K562 (cell line): Measurements from ENCODE around the gene SLC37A4. TPM values are rescaled to one million over a fixed set of nuclear protein-coding genes. Genes with fewer than 3 reads are reported as not detected.

Experiments
- AFF4 ChIP-seq: sonication (generic); formaldehyde crosslinking; IDR thresholded peaks from 2 replicates; pipeline ENCODE4 v1.8.0; 2023; ENCODE audit warnings: mild to moderate bottlenecking, missing genetic modification reagents
- ATF4 ChIP-seq: fragments of 450-650 bp; formaldehyde crosslinking; IDR thresholded peaks from 2 replicates; pipeline ENCODE4 v1.4.0; 2022; ENCODE audit warnings: mild to moderate bottlenecking, moderate library complexity
- E2F8 ChIP-seq: fragments of 450-650 bp; IDR thresholded peaks from 2 replicates; pipeline ENCODE4 v1.7.1; 2018; ENCODE audit warnings: mild to moderate bottlenecking, low read depth; ENCODE audit not compliant: partially characterized antibody
- KAT2B ChIP-seq: IDR thresholded peaks from one replicate; pipeline ENCODE4 v1.6.1; 2012; ENCODE audit warnings: low read depth, mild to moderate bottlenecking, control low read depth, inconsistent platforms, low read length, moderate library complexity
- POLR2AphosphoS5 ChIP-seq: IDR thresholded peaks from 2 replicates; pipeline ENCODE4 v1.6.1; 2011; ENCODE audit warnings: mild to moderate bottlenecking, low read depth, low read length, moderate library complexity; ENCODE audit not compliant: control insufficient read depth, insufficient read depth
- PPARD ChIP-seq: fragments of 250-450 bp; sonication (Bioruptor Pico); IDR thresholded peaks from 2 replicates; pipeline ENCODE4 v1.8.0; 2022; ENCODE audit warnings: inconsistent platforms, mild to moderate bottlenecking, moderate library complexity
- SMARCA4 ChIP-seq: fragments of 450-650 bp; IDR thresholded peaks from 2 replicates; pipeline ENCODE4 v1.6.1; 2016
- ZC3H11A ChIP-seq: IDR thresholded peaks from 2 replicates; pipeline ENCODE4 v1.6.1; 2012; ENCODE audit warnings: low read depth, low read length, improper control_type of control experiment
- ZFP91 ChIP-seq: sonication (generic); formaldehyde crosslinking; IDR thresholded peaks from 2 replicates; pipeline ENCODE4 v1.8.0; 2022; ENCODE audit warnings: mild to moderate bottlenecking, missing genetic modification reagents
- ZNF12 ChIP-seq: sonication (generic); formaldehyde crosslinking; IDR thresholded peaks from 2 replicates; pipeline ENCODE4 v1.4.0; 2020; ENCODE audit warnings: mild to moderate bottlenecking, missing genetic modification reagents
- ZNF324 ChIP-seq: fragments of 250-450 bp; sonication (Bioruptor Pico); IDR thresholded peaks from 2 replicates; pipeline ENCODE4 v1.4.0; 2020; ENCODE audit warnings: mild to moderate bottlenecking
- ZNF609 ChIP-seq: sonication (generic); formaldehyde crosslinking; IDR thresholded peaks from 2 replicates; pipeline ENCODE4 v1.8.1; 2023; ENCODE audit warnings: missing genetic modification reagents, mild to moderate bottlenecking, borderline replicate concordance
- polyA plus RNA-seq, 8 experiments: library from polyadenylated mRNA; depleted of rRNA in 4 of 8; stranded (reverse) in 5 of 8; unstranded in 3 of 8; fragments of >200 nt; fragmentation: Nextera tagmentation in 2 of 8; fragmentation: Illumina TruSeq in 1 of 8; extraction: Ambion mirVana in 2 of 8; extraction: Trizol in 1 of 8; gene quantifications; 2 replicates each; pipeline versions ENCODE4 v1.2.1 to v1.2.3, GENCODE V29; 2011 to 2014; ENCODE audit warnings: inconsistent platforms in 1 of 8, missing spikeins in 1 of 8
- total RNA-seq, 7 experiments: library from RNA; depleted of rRNA in 6 of 7; stranded (reverse); fragments of >200 nt in 6 of 7; fragmentation: Illumina TruSeq in 2 of 7; extraction: Trizol in 2 of 7; gene quantifications; 2 replicates each; pipeline versions ENCODE4 v1.2.1 to v1.2.3, GENCODE V29; 2011 to 2021; ENCODE audit warnings: low replicate concordance in 1 of 7

SLC37A4 gene
- total and polyA plus RNA-seq, 9 of the 15 experiments (the other 6 are each of a cell fraction or from before 2014, with no cell fraction given): 24.7 to 73.9 (median 40.7) TPM

- TF ChIP-seq ZNF609 (CRISPR knock-in tag): 0 out of 2 replicates have a peak, but pooled peaks have one; percentile 64
- TF ChIP-seq ZNF324 (CRISPR knock-in tag): no peak
- TF ChIP-seq KAT2B: no peak
- TF ChIP-seq PPARD (CRISPR knock-in tag): no peak
- no peak for TF ChIP-seq POLR2AphosphoS5
- no peak for TF ChIP-seq ATF4 (CRISPR knock-in tag)
- TF ChIP-seq ZC3H11A: no peak
- no peak for TF ChIP-seq ZNF12
- no peak for TF ChIP-seq E2F8
- peak; percentile 42; the same call in 1 of the 2 replicates for TF ChIP-seq AFF4 (CRISPR knock-in tag)
- no peak for TF ChIP-seq SMARCA4
- peak; percentile 15; the same call in 1 of the 2 replicates for TF ChIP-seq ZFP91 (CRISPR knock-in tag)
These were observed at the start of gene SLC37A4 (continued) for GRCh38 chr11:119030329-119031047.
